DND-41 (cell line): Measurements from ENCODE around the gene IRF3.

ENCODE experiments used
- ATAC-seq: fragments of 200-7000 bp; cut with Tn5 transposase; 3 replicates; pipeline ENCODE4 v1.9.1; 2021; ENCODE audit warnings: low read depth; ENCODE audit not compliant: insufficient read depth
- DNase-seq: peaks from one replicate; pipeline ENCODE4 v3.0.0-alpha.2; 2020
- H2AFZ ChIP-seq: 2 replicates; pipeline ENCODE4 v1.6.0; 2012; ENCODE audit warnings: low read depth, low read length
- H3K27ac ChIP-seq: 2 replicates; pipeline ENCODE4 v1.5.1; 2012; ENCODE audit warnings: low read length, inconsistent platforms
- H3K27me3 ChIP-seq: fragments of 200-600 bp; sonication (generic); 2 replicates; pipeline ENCODE4 v1.6.0; 2012; ENCODE audit warnings: low read length, mild to moderate bottlenecking, inconsistent platforms; ENCODE audit not compliant: insufficient read depth, poor library complexity
- H3K36me3 ChIP-seq: 2 replicates; pipeline ENCODE4 v1.5.1; 2012; ENCODE audit warnings: low read length, inconsistent platforms; ENCODE audit not compliant: insufficient read depth
- H3K4me1 ChIP-seq: 2 replicates; pipeline ENCODE4 v1.5.1; 2012; ENCODE audit warnings: mild to moderate bottlenecking, low read length; ENCODE audit not compliant: insufficient read depth
- H3K4me2 ChIP-seq: 2 replicates; pipeline ENCODE4 v1.6.0; 2012; ENCODE audit warnings: mild to moderate bottlenecking, moderate library complexity, low read length, inconsistent platforms; ENCODE audit not compliant: insufficient read depth
- H3K4me3 ChIP-seq, 2 experiments: fragments of 200-600 bp in 1 of 2; shearing (Covaris generic) in 1 of 2; 2 replicates each; pipeline ENCODE4 v1.5.1; 2012 to 2016; ENCODE audit warnings: inconsistent platforms in 2 of 2, low read length in 2 of 2, mild to moderate bottlenecking in 2 of 2, low read depth in 1 of 2, moderate library complexity in 1 of 2
- H3K79me2 ChIP-seq: 2 replicates; pipeline ENCODE4 v1.6.0; 2012; ENCODE audit warnings: low read length, inconsistent platforms; ENCODE audit not compliant: insufficient read depth
- H3K9ac ChIP-seq: 2 replicates; pipeline ENCODE4 v1.6.0; 2012; ENCODE audit warnings: low read depth, mild to moderate bottlenecking, inconsistent platforms, low read length, moderate library complexity
- H3K9me3 ChIP-seq: 2 replicates; pipeline ENCODE4 v1.5.1; 2012; ENCODE audit warnings: low read length, moderate library complexity, mild to moderate bottlenecking, inconsistent platforms; ENCODE audit not compliant: insufficient read depth, severe bottlenecking
- H4K20me1 ChIP-seq: 2 replicates; pipeline ENCODE4 v1.6.0; 2012; ENCODE audit warnings: low read length; ENCODE audit not compliant: insufficient read depth
- EZH2 ChIP-seq: IDR thresholded peaks from 3 replicates; pipeline ENCODE4 v1.6.1; 2012; ENCODE audit warnings: borderline replicate concordance, low read depth, mild to moderate bottlenecking, moderate library complexity, low read length, inconsistent platforms; ENCODE audit not compliant: severe bottlenecking
- TF ChIP-seq, protein P1 (sequence below): IDR thresholded peaks from 2 replicates; pipeline ENCODE4 v1.5.1; 2012; ENCODE audit warnings: borderline replicate concordance, low read length, moderate library complexity, mild to moderate bottlenecking; ENCODE audit not compliant: poor library complexity, severe bottlenecking; ENCODE audit errors: extremely low read depth

The IRF3 gene

DNA sequence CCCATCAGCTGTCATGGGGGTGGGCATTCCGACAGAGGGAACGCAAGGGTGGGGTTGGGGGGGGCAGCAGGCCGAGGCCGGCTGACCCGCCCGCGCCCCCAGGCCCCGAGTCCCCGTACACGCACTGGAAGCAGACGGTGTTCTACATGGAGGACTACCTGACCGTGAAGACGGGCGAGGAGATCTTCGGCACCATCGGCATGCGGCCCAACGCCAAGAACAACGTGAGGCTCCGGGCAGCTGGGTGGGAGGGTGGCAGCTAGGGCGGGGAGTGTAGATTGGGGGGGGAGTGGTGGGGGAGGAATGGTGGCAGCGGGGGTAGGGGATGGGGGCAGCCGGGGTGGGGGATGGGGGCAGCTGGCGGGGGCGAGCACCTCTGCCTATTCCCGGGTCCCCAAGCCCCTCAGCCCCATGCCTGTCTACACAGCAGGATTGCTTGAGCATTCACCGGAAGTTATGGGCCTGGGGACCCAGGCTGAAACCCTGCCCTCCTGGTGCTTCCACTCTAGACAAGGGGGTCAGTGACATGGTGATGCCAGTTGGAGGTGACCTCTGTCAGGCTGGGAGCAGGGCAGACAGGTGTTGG is 20.9 kb upstream of the IRF3 start:
- Histone ChIP-seq H3K9ac (no peak overlapping the region), H2AFZ (no peak overlapping the region), H3K4me1 (no peaks in the 10 kb centered on the region), H3K4me2 (no peak overlapping the region), H3K27me3 (no peaks in the 10 kb centered on the region), H3K9me3 (no peaks in the 10 kb centered on the region), H3K4me3 (no peak overlapping the region), H3K36me3 (peaks cover 76% of the 10 kb centered on the region), H3K79me2 (peaks cover 20% of the 10 kb centered on the region), H3K27ac (no peak overlapping the region), H4K20me1 (peaks cover 61% of the 10 kb centered on the region)
- ATAC-seq (no peak), DNase-seq (no peak)
- TF ChIP-seq EZH2, result no peak
- TF ChIP-seq, protein P1, sequence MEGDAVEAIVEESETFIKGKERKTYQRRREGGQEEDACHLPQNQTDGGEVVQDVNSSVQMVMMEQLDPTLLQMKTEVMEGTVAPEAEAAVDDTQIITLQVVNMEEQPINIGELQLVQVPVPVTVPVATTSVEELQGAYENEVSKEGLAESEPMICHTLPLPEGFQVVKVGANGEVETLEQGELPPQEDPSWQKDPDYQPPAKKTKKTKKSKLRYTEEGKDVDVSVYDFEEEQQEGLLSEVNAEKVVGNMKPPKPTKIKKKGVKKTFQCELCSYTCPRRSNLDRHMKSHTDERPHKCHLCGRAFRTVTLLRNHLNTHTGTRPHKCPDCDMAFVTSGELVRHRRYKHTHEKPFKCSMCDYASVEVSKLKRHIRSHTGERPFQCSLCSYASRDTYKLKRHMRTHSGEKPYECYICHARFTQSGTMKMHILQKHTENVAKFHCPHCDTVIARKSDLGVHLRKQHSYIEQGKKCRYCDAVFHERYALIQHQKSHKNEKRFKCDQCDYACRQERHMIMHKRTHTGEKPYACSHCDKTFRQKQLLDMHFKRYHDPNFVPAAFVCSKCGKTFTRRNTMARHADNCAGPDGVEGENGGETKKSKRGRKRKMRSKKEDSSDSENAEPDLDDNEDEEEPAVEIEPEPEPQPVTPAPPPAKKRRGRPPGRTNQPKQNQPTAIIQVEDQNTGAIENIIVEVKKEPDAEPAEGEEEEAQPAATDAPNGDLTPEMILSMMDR, result no peak

- peaks cover 25% of the 10 kb centered on the region for H3K79me2 ChIP-seq
- H3K36me3 ChIP-seq, result peaks cover 82% of the 10 kb centered on the region
- DNase-seq (no peak), ATAC-seq (no peak)
- no peak overlapping the region for H3K9ac ChIP-seq
- H3K4me1 ChIP-seq, result peaks cover 3% of the 10 kb centered on the region; the same call in 1 of the 2 replicates
- no peak overlapping the region for H2AFZ ChIP-seq
- H3K9me3 ChIP-seq, result no peaks in the 10 kb centered on the region
- H3K27ac ChIP-seq, result no peak overlapping the region
- peaks cover 67% of the 10 kb centered on the region for H4K20me1 ChIP-seq
- no peak overlapping the region for H3K4me2 ChIP-seq
- no peak overlapping the region for H3K4me3 ChIP-seq
- TF ChIP-seq, protein P1, result no peak
- no peak for TF ChIP-seq EZH2
- no peaks in the 10 kb centered on the region for H3K27me3 ChIP-seq
These were observed 20.2 kb upstream of the IRF3 start for GRCh38 chr19:49685845-49686332.

- Histone ChIP-seq H4K20me1 (peaks cover 74% of the 10 kb centered on the region), H3K9ac (no peak overlapping the region), H3K9me3 (no peaks in the 10 kb centered on the region), H3K4me2 (no peak overlapping the region), H3K27me3 (no peaks in the 10 kb centered on the region), H3K79me2 (peaks cover 33% of the 10 kb centered on the region), H2AFZ (no peak overlapping the region), H3K4me1 (peaks cover 10% of the 10 kb centered on the region), H3K4me3 (no peak overlapping the region), H3K36me3 (peaks cover 88% of the 10 kb centered on the region), H3K27ac (no peak overlapping the region)
- DNase-seq (no peak), ATAC-seq (no peak)
- TF ChIP-seq, protein P1, result no peak
- no peak for TF ChIP-seq EZH2
These were observed 19.4 kb upstream of the IRF3 start for GRCh38 chr19:49684983-49685553.
